Neuronal stem cell (in vitro differentiated cells): ENCODE measurements around the gene LRRC34.

Source experiments
- DNase-seq: peaks from one replicate; pipeline ENCODE4 v3.0.0-alpha.2; 2013; ENCODE audit warnings: low spot score
- H2AFZ ChIP-seq: one replicate; pipeline ENCODE4 v1.6.1; 2013; ENCODE audit warnings: mild to moderate bottlenecking, low read length, inconsistent platforms
- H2AK5ac ChIP-seq: 2 replicates; pipeline ENCODE4 v1.6.1; 2013; ENCODE audit warnings: low read depth, mild to moderate bottlenecking, inconsistent platforms, low read length, moderate library complexity, mixed read lengths
- H2BK120ac ChIP-seq: 2 replicates; pipeline ENCODE4 v1.6.1; 2013; ENCODE audit warnings: low read depth, mild to moderate bottlenecking, inconsistent platforms, low read length, moderate library complexity, mixed read lengths
- H2BK12ac ChIP-seq: one replicate; pipeline ENCODE4 v1.6.1; 2013; ENCODE audit warnings: low read length, inconsistent platforms
- H2BK15ac ChIP-seq: 2 replicates; pipeline ENCODE4 v1.6.1; 2013; ENCODE audit warnings: mild to moderate bottlenecking, low read length, inconsistent platforms, mixed read lengths
- H2BK5ac ChIP-seq: one replicate; pipeline ENCODE4 v1.6.1; 2013; ENCODE audit warnings: inconsistent platforms, mild to moderate bottlenecking, low read length, moderate library complexity
- H3K14ac ChIP-seq: one replicate; pipeline ENCODE4 v1.6.1; 2013; ENCODE audit warnings: low read length, inconsistent platforms
- H3K18ac ChIP-seq: 2 replicates; pipeline ENCODE4 v1.6.1; 2013; ENCODE audit warnings: low read length, inconsistent platforms
- H3K23ac ChIP-seq: 2 replicates; pipeline ENCODE4 v1.6.1; 2013; ENCODE audit warnings: low read depth, mild to moderate bottlenecking, mixed read lengths, low read length, inconsistent platforms; ENCODE audit not compliant: poor library complexity
- H3K27ac ChIP-seq: replicated peaks from 3 replicates; pipeline ENCODE4 v1.5.1; 2013; ENCODE audit warnings: low read length, inconsistent platforms
- H3K27me3 ChIP-seq, 3 experiments: 2 replicates each; pipeline ENCODE4 v1.6.1; 2013; ENCODE audit warnings: low read length in 3 of 3, mild to moderate bottlenecking in 2 of 3, inconsistent platforms in 1 of 3, low read depth in 1 of 3, mixed read lengths in 1 of 3, moderate library complexity in 1 of 3; ENCODE audit not compliant: control insufficient read depth in 3 of 3, insufficient read depth in 3 of 3
- H3K36me3 ChIP-seq, 2 donors: replicated peaks in 1 of 2; 2 replicates each; pipeline ENCODE4 v1.6.1; 2013; ENCODE audit warnings: low read length in 2 of 2; ENCODE audit not compliant: control insufficient read depth in 2 of 2, insufficient read depth in 2 of 2
- H3K4ac ChIP-seq: 2 replicates; pipeline ENCODE4 v1.6.1; 2013; ENCODE audit warnings: inconsistent platforms, mild to moderate bottlenecking, low read length, moderate library complexity
- H3K4me1 ChIP-seq, 2 donors: 1 replicate in 1 of 2; 2 replicates in 1 of 2; pipeline ENCODE4 v1.6.1; 2013; ENCODE audit warnings: low read length in 2 of 2, low read depth in 1 of 2; ENCODE audit not compliant: control insufficient read depth in 2 of 2, insufficient read depth in 1 of 2
- H3K4me2 ChIP-seq: one replicate; pipeline ENCODE4 v1.6.1; 2013; ENCODE audit warnings: mild to moderate bottlenecking, low read length, inconsistent platforms; ENCODE audit not compliant: insufficient read depth, poor library complexity, severe bottlenecking
- H3K4me3 ChIP-seq, 2 donors: 2 replicates each; pipeline ENCODE4 v1.5.1; 2013; ENCODE audit warnings: low read length in 2 of 2, mild to moderate bottlenecking in 2 of 2, inconsistent platforms in 1 of 2, moderate library complexity in 1 of 2
- H3K79me1 ChIP-seq: one replicate; pipeline ENCODE4 v1.6.1; 2013; ENCODE audit warnings: low read depth, mild to moderate bottlenecking, inconsistent platforms, low read length, moderate library complexity
- H3K9ac ChIP-seq: one replicate; pipeline ENCODE4 v1.6.1; 2013; ENCODE audit warnings: mild to moderate bottlenecking, low read depth, low read length, inconsistent platforms; ENCODE audit not compliant: poor library complexity
- H3K9me3 ChIP-seq, 2 donors: replicated peaks in 1 of 2; 2 replicates each; pipeline versions ENCODE3 to v1.6.1; 2013; ENCODE audit warnings: low read length in 2 of 2, mild to moderate bottlenecking in 2 of 2, inconsistent platforms in 1 of 2, low read depth in 1 of 2, mixed read lengths in 1 of 2, moderate library complexity in 1 of 2; ENCODE audit not compliant: control insufficient read depth in 2 of 2, insufficient read depth in 1 of 2
- H4K8ac ChIP-seq: one replicate; pipeline ENCODE4 v1.6.1; 2013; ENCODE audit warnings: low read depth, mild to moderate bottlenecking, inconsistent platforms, low read length, moderate library complexity
- H4K91ac ChIP-seq: one replicate; pipeline ENCODE4 v1.6.1; 2013; ENCODE audit warnings: low read length, low read depth, mild to moderate bottlenecking, inconsistent platforms; ENCODE audit not compliant: poor library complexity
- WGBS, 2 donors: extraction: QIAGEN DNeasy Blood & Tissue Kit; methylation state at CpG; one replicate each; pipeline ENCODE4 v1.1.7; 2013; ENCODE audit warnings: missing lambda C conversion rate in 2 of 2, mixed read lengths in 1 of 2; ENCODE audit not compliant: insufficient read length in 2 of 2, insufficient replicate concordance in 1 of 2; ENCODE audit errors: extremely low coverage in 2 of 2; 5-methylcytosine and 5-hydroxymethylcytosine counted together

Gene LRRC34

GRCh38 chr3:169822983-169823382, 10.3 kb upstream of the LRRC34 start:
- Histone ChIP-seq H3K79me1 (no peaks in the 10 kb centered on the region), H3K9ac (no peak overlapping the region), H2AFZ (no peak overlapping the region), H2BK12ac (no peak overlapping the region), H3K4me1 (no peaks in the 10 kb centered on the region), H3K36me3 (no peaks in the 10 kb centered on the region), H2BK5ac (no peak overlapping the region), H3K27me3 (peaks cover 0 to 7% (median 0%) of the 10 kb centered on the region in 3 experiments), H3K4me2 (no peak overlapping the region), H3K23ac (no peak overlapping the region), H3K4ac (no peak overlapping the region), H4K91ac (no peak overlapping the region), H3K27ac (no peak overlapping the region), H2AK5ac (no peak overlapping the region), H2BK120ac (no peak overlapping the region), H4K8ac (no peak overlapping the region), H3K18ac (no peak overlapping the region), H3K4me3 (no peak overlapping the region), H3K14ac (no peak overlapping the region), H2BK15ac (no peak overlapping the region), H3K9me3 (no peaks in the 10 kb centered on the region)
- no peak for DNase-seq
- WGBS, 2 donors: no CpG with 5 or more reads among the region's 6 CpGs

- no peak overlapping the region for H3K4me3 ChIP-seq
- no peak overlapping the region for H4K91ac ChIP-seq
- H3K4me2 ChIP-seq: no peak overlapping the region
- H2AFZ ChIP-seq: no peak overlapping the region
- no CpG with 5 or more reads among the region's 20 CpGs for WGBS, 2 donors
- no peak overlapping the region for H2BK12ac ChIP-seq
- no peak overlapping the region for H3K18ac ChIP-seq
- no peak overlapping the region for H2BK15ac ChIP-seq
- H3K36me3 ChIP-seq: no peaks in the 10 kb centered on the region
- no peak for DNase-seq
- H3K9me3 ChIP-seq: no peaks in the 10 kb centered on the region
- no peak overlapping the region for H3K9ac ChIP-seq
- no peaks in the 10 kb centered on the region for H3K4me1 ChIP-seq
- H3K23ac ChIP-seq: no peak overlapping the region
- no peaks in the 10 kb centered on the region for H3K79me1 ChIP-seq
- no peak overlapping the region for H4K8ac ChIP-seq
- H2BK120ac ChIP-seq: no peak overlapping the region
- H3K27ac ChIP-seq: no peak overlapping the region
- H2BK5ac ChIP-seq: peak overlapping the region; percentile 11
- peak overlapping the region; percentile 38 for H3K14ac ChIP-seq
- H2AK5ac ChIP-seq: no peak overlapping the region
- no peak overlapping the region for H3K4ac ChIP-seq
- H3K27me3 ChIP-seq: peaks cover 0 to 7% (median 0%) of the 10 kb centered on the region in 3 experiments
Measured at GRCh38 chr3:169822540-169822939, 9.8 kb upstream of the LRRC34 start.

- H2BK12ac ChIP-seq: no peak overlapping the region
- WGBS, 2 donors: no CpG with 5 or more reads among the region's 15 CpGs
- H4K8ac ChIP-seq: no peak overlapping the region
- H3K27me3 ChIP-seq: peaks cover 0 to 7% (median 0%) of the 10 kb centered on the region in 3 experiments
- H3K23ac ChIP-seq: no peak overlapping the region
- no peak overlapping the region for H3K9ac ChIP-seq
- no peak overlapping the region for H2BK120ac ChIP-seq
- no peak overlapping the region for H2BK15ac ChIP-seq
- no peak overlapping the region for H3K4me2 ChIP-seq
- no peaks in the 10 kb centered on the region for H3K36me3 ChIP-seq
- no peak overlapping the region for H3K27ac ChIP-seq
- no peak overlapping the region for H4K91ac ChIP-seq
- H2AFZ ChIP-seq: no peak overlapping the region
- no peak overlapping the region for H3K4ac ChIP-seq
- no peak overlapping the region for H3K18ac ChIP-seq
- no peaks in the 10 kb centered on the region for H3K9me3 ChIP-seq
- H2AK5ac ChIP-seq: peak overlapping the region; percentile 63
- no peaks in the 10 kb centered on the region for H3K79me1 ChIP-seq
- H3K4me1 ChIP-seq: no peaks in the 10 kb centered on the region
- no peak overlapping the region for H3K14ac ChIP-seq
- no peak overlapping the region for H3K4me3 ChIP-seq
- peak overlapping the region; percentile 11 for H2BK5ac ChIP-seq
- DNase-seq: no peak
Measured at GRCh38 chr3:169822091-169822490, 9.4 kb upstream of the LRRC34 start.

GRCh38 chr3:169818316-169818715, 5.6 kb upstream of the LRRC34 start:
- Histone ChIP-seq H3K4me2 (no peak overlapping the region), H3K9me3 (peaks cover 4% of the 10 kb centered on the region in 2 donors), H3K4me3 (no peak overlapping the region)

More at GRCh38 chr3:169818316-169818715, 5.6 kb upstream of the LRRC34 start:
- no peak overlapping the region for H3K27ac ChIP-seq
- H2BK5ac ChIP-seq: no peak overlapping the region
- H2BK120ac ChIP-seq: no peak overlapping the region
- H4K91ac ChIP-seq: no peak overlapping the region
- H3K9ac ChIP-seq: no peak overlapping the region
- H3K18ac ChIP-seq: no peak overlapping the region
- no peak overlapping the region for H2AFZ ChIP-seq
- DNase-seq: no peak
- H3K23ac ChIP-seq: no peak overlapping the region
- peaks cover 0 to 7% (median 0%) of the 10 kb centered on the region in 3 experiments for H3K27me3 ChIP-seq
- H3K4ac ChIP-seq: no peak overlapping the region
- no peaks in the 10 kb centered on the region for H3K4me1 ChIP-seq
- H2AK5ac ChIP-seq: no peak overlapping the region
- H4K8ac ChIP-seq: no peak overlapping the region
- no peak overlapping the region for H2BK15ac ChIP-seq
- no peak overlapping the region for H2BK12ac ChIP-seq
- H3K79me1 ChIP-seq: no peaks in the 10 kb centered on the region
- WGBS, 2 donors: no CpG with 5 or more reads among the region's 2 CpGs
- no peaks in the 10 kb centered on the region for H3K36me3 ChIP-seq
- H3K14ac ChIP-seq: no peak overlapping the region
